K562 (cell line): ENCODE results near the gene TYROBP. TPM values are rescaled to one million over a fixed set of nuclear protein-coding genes. Genes with fewer than 3 reads are reported as not detected.

Experiments used
- ATF7 ChIP-seq: fragments of 450-650 bp; IDR thresholded peaks from 2 replicates; pipeline ENCODE4 v1.7.1; 2014; ENCODE audit warnings: mild to moderate bottlenecking, moderate library complexity
- C11orf30 ChIP-seq: fragments of 450-650 bp; IDR thresholded peaks from 2 replicates; pipeline ENCODE4 v1.6.1; 2016; ENCODE audit warnings: low read depth, mild to moderate bottlenecking
- CBX8 ChIP-seq: fragments of 200-600 bp; sonication (generic); IDR thresholded peaks from 2 replicates; pipeline ENCODE4 v1.6.1; 2012; ENCODE audit warnings: borderline replicate concordance, mixed run types, low read depth, mild to moderate bottlenecking, moderate library complexity, mixed read lengths, low read length, control low read depth, inconsistent platforms; ENCODE audit not compliant: poor library complexity, severe bottlenecking; ENCODE audit errors: extremely low read depth
- CTCF ChIP-seq, 3 experiments: IDR thresholded peaks in 2 of 3; conservative IDR thresholded peaks in 1 of 3; 2 replicates each; pipeline ENCODE4 v1.5.1; 2011 to 2012; ENCODE audit warnings: low read length in 3 of 3, mild to moderate bottlenecking in 3 of 3, control low read depth in 2 of 3, improper control_type of control experiment in 1 of 3, inconsistent platforms in 1 of 3, low read depth in 1 of 3, mixed read lengths in 1 of 3, moderate library complexity in 1 of 3; ENCODE audit not compliant: insufficient read depth in 2 of 3
- EGR1 ChIP-seq: fragments of 450-650 bp; conservative IDR thresholded peaks from 2 replicates; pipeline ENCODE4 v1.6.1; 2017; ENCODE audit warnings: mild to moderate bottlenecking
- EP300 ChIP-seq: IDR thresholded peaks from 2 replicates; pipeline ENCODE4 v1.6.1; 2012; ENCODE audit warnings: low read length, improper control_type of control experiment
- FOXK2 ChIP-seq, 2 experiments: fragments of 450-650 bp; IDR thresholded peaks in 1 of 2; conservative IDR thresholded peaks in 1 of 2; 2 replicates each; pipeline ENCODE4 v1.6.1; 2016; ENCODE audit warnings: low read depth in 2 of 2, mild to moderate bottlenecking in 1 of 2
- NELFE ChIP-seq: IDR thresholded peaks from 2 replicates; pipeline ENCODE4 v1.6.1; 2011; ENCODE audit warnings: mild to moderate bottlenecking; ENCODE audit not compliant: insufficient read depth, insufficient read length
- PKNOX1 ChIP-seq: fragments of 450-650 bp; IDR thresholded peaks from 2 replicates; pipeline ENCODE4 v1.6.1; 2016
- POU5F1 ChIP-seq: fragments of 150-350 bp; IDR thresholded peaks from 2 replicates; pipeline ENCODE4 v1.6.1; 2014; ENCODE audit warnings: borderline replicate concordance, low read length, low read depth, mild to moderate bottlenecking; ENCODE audit not compliant: partially characterized antibody
- RBM15 ChIP-seq: fragments of 200-400 bp; formaldehyde crosslinking; IDR thresholded peaks from 2 replicates; pipeline ENCODE4 v1.6.1; 2018; ENCODE audit warnings: mild to moderate bottlenecking, low read length, moderate library complexity; ENCODE audit not compliant: insufficient read depth
- RBM17 ChIP-seq: fragments of 200-400 bp; formaldehyde crosslinking; IDR thresholded peaks from 2 replicates; pipeline ENCODE4 v1.6.1; 2017; ENCODE audit warnings: low read depth, mild to moderate bottlenecking, low read length, borderline replicate concordance
- RBM25 ChIP-seq: fragments of 200-400 bp; formaldehyde crosslinking; IDR thresholded peaks from 2 replicates; pipeline ENCODE4 v1.6.1; 2018; ENCODE audit warnings: low read length, low read depth, moderate library complexity; ENCODE audit not compliant: severe bottlenecking
- RNF2 ChIP-seq: sonication (generic); IDR thresholded peaks from 2 replicates; pipeline ENCODE4 v1.6.1; 2016
- TEAD1 ChIP-seq, 2 experiments: fragments of 450-650 bp in 1 of 2; sonication (generic) in 1 of 2; formaldehyde crosslinking; IDR thresholded peaks; 2 replicates each; pipeline versions ENCODE4 v1.4.0 to v1.8.0; 2020 to 2022; ENCODE audit warnings: mild to moderate bottlenecking in 2 of 2, missing genetic modification reagents in 1 of 2
- USF2 ChIP-seq: sonication (generic); formaldehyde crosslinking; IDR thresholded peaks from 2 replicates; pipeline ENCODE4 v1.5.0; 2020; ENCODE audit warnings: missing genetic modification reagents
- XRCC4 ChIP-seq: IDR thresholded peaks from one replicate; pipeline ENCODE4 v1.6.1; 2011; ENCODE audit not compliant: insufficient read depth, insufficient read length; ENCODE audit errors: extremely low read depth
- YY1 ChIP-seq, 3 experiments: IDR thresholded peaks; 2 replicates each; pipeline ENCODE4 v1.6.1; 2011; ENCODE audit warnings: low read length in 2 of 3, mild to moderate bottlenecking in 2 of 3, moderate library complexity in 2 of 3, borderline replicate concordance in 1 of 3, control low read depth in 1 of 3, low read depth in 1 of 3; ENCODE audit not compliant: insufficient read depth in 3 of 3, insufficient replicate concordance in 2 of 3, control insufficient read depth in 1 of 3, insufficient read length in 1 of 3; ENCODE audit errors: extremely low read depth in 1 of 3
- ZFX ChIP-seq: sonication (generic); formaldehyde crosslinking; IDR thresholded peaks from 2 replicates; pipeline ENCODE4 v1.8.0; 2022; ENCODE audit warnings: mild to moderate bottlenecking, missing genetic modification reagents, moderate library complexity
- ZNF586 ChIP-seq: fragments of 450-650 bp; formaldehyde crosslinking; conservative IDR thresholded peaks from 2 replicates; pipeline ENCODE4 v1.4.0; 2020; ENCODE audit warnings: mild to moderate bottlenecking, moderate library complexity
- polyA plus RNA-seq, 8 experiments: library from polyadenylated mRNA; depleted of rRNA in 4 of 8; stranded (reverse) in 5 of 8; unstranded in 3 of 8; fragments of >200 nt; fragmentation: Nextera tagmentation in 2 of 8; fragmentation: Illumina TruSeq in 1 of 8; extraction: Ambion mirVana in 2 of 8; extraction: Trizol in 1 of 8; gene quantifications; 2 replicates each; pipeline versions ENCODE4 v1.2.1 to v1.2.3, GENCODE V29; 2011 to 2014; ENCODE audit warnings: inconsistent platforms in 1 of 8, missing spikeins in 1 of 8
- total RNA-seq, 7 experiments: library from RNA; depleted of rRNA in 6 of 7; stranded (reverse); fragments of >200 nt in 6 of 7; fragmentation: Illumina TruSeq in 2 of 7; extraction: Trizol in 2 of 7; gene quantifications; 2 replicates each; pipeline versions ENCODE4 v1.2.1 to v1.2.3, GENCODE V29; 2011 to 2021; ENCODE audit warnings: low replicate concordance in 1 of 7

Gene TYROBP
- total and polyA plus RNA-seq, 9 of the 15 experiments (the other 6 are each of a cell fraction or from before 2014, with no cell fraction given) = 0.72 to 8.2 (median 2.4) TPM

GRCh38 chr19:35931161-35931873 lies 23.2 kb upstream of the TYROBP start (continued):
- TF ChIP-seq CTCF (IDR thresholded peaks at IDR 0.05 in 2 of 3, conservative IDR thresholded peaks at IDR 0.05 in 1 of 3; ENCODE audit: insufficient read depth in 2 of 3, low read depth in 1 of 3, low read length in 3 of 3) (peak; percentile 95 to 98 (median 97)), USF2 (CRISPR knock-in tag) (peak; percentile 80), RBM25 (peak; percentile 20), EP300 (peak; percentile 8; the same call in 1 of the 2 replicates), C11orf30 (no peak), CBX8 (no peak), ZFX (0 out of 2 replicates have a peak, but pooled peaks have one; percentile 35), XRCC4 (no peak), ATF7 (peak; percentile 93), POU5F1 (peak; percentile 41), YY1 (IDR thresholded peaks at IDR 0.05; ENCODE audit: borderline replicate concordance in 1 of 3, control insufficient read depth in 1 of 3, extremely low read depth in 1 of 3, insufficient read depth in 3 of 3, insufficient read length in 1 of 3, insufficient replicate concordance in 2 of 3, low read depth in 1 of 3, low read length in 2 of 3) (peak in 2 of 3 experiments; percentile 71 to 73), ZNF586 (CRISPR knock-in tag) (no peak), NELFE (no peak), EGR1 (peak; percentile 90), RNF2 (0 out of 2 replicates have a peak, but pooled peaks have one; percentile 46), PKNOX1 (no peak), FOXK2 (conservative IDR thresholded peaks at IDR 0.05 in 1 of 2, IDR thresholded peaks at IDR 0.05 in 1 of 2; ENCODE audit: low read depth in 2 of 2) (peak; percentile 76 to 86), TEAD1 (CRISPR knock-in tag; IDR thresholded peaks at IDR 0.05) (0 out of 4 replicates have a peak, but pooled peaks of 1 of the 2 experiments have one; percentile 28), RBM15 (no peak), RBM17 (no peak)
